ENCODE results near the gene PRDM15.

GRCh38 chr21:41897047-41897669 lies 18.0 kb upstream of the PRDM15 start:
- TF ChIP-seq CTCF (IDR thresholded peaks at IDR 0.05) (no peak), POLR2AphosphoS5 (IDR thresholded peaks at IDR 0.05) (no peak)

Data from suprapubic skin (tissue), 3 donors.